Measurements from ENCODE around the gene CD2BP2. TPM values are rescaled to one million over a fixed set of nuclear protein-coding genes. Genes with fewer than 3 reads are reported as not detected.
"Not testable (repeated sequence)": the region's sequence is repeated elsewhere in the genome, so short reads cannot be mapped to it uniquely, and the experiment has no call there.

Gene CD2BP2
- total RNA-seq, 1 donor from 2014 or later, result 77.2 TPM

DNA sequence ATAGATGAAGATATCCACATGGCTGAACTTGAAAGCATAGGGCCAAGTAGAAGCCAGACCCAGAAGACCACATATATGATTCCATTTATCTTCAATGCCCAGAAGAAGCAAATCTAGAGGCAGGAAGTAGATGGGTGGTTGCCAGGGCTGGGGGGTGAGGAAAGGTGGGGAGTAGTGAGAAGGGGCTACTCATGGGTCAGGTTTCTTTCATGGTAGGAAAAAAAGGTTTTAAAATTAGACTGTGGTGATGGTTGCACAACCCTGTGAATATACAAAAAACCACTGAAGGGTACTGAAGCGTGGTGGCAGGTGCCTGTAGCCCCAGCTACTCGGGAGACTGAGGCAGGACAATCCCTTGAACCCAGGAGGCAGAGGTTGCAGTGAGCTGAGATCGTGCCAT, 5.4 kb downstream of the CD2BP2 start:
- DNase-seq (ENCODE audit: low spot score), result no peak
- H3K36me3 Mint-ChIP-seq (ENCODE audit: low read depth, unreplicated experiment), result peaks cover 22% of the 10 kb centered on the region
- H3K27ac Mint-ChIP-seq (ENCODE audit: unreplicated experiment), result no peak overlapping the region
- TF ChIP-seq, protein P1, sequence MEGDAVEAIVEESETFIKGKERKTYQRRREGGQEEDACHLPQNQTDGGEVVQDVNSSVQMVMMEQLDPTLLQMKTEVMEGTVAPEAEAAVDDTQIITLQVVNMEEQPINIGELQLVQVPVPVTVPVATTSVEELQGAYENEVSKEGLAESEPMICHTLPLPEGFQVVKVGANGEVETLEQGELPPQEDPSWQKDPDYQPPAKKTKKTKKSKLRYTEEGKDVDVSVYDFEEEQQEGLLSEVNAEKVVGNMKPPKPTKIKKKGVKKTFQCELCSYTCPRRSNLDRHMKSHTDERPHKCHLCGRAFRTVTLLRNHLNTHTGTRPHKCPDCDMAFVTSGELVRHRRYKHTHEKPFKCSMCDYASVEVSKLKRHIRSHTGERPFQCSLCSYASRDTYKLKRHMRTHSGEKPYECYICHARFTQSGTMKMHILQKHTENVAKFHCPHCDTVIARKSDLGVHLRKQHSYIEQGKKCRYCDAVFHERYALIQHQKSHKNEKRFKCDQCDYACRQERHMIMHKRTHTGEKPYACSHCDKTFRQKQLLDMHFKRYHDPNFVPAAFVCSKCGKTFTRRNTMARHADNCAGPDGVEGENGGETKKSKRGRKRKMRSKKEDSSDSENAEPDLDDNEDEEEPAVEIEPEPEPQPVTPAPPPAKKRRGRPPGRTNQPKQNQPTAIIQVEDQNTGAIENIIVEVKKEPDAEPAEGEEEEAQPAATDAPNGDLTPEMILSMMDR (IDR thresholded peaks at IDR 0.05; ENCODE audit: unreplicated experiment), result no peak
- peak overlapping the region; percentile 47 for H3K4me3 Mint-ChIP-seq (ENCODE audit: unreplicated experiment)
- H3K4me1 Mint-ChIP-seq (ENCODE audit: unreplicated experiment), result peaks cover 10% of the 10 kb centered on the region
- no peaks in the 10 kb centered on the region for H3K9me3 Mint-ChIP-seq (ENCODE audit: unreplicated experiment)
- H3K27me3 Mint-ChIP-seq (ENCODE audit: unreplicated experiment), result peaks cover 19% of the 10 kb centered on the region

DNA sequence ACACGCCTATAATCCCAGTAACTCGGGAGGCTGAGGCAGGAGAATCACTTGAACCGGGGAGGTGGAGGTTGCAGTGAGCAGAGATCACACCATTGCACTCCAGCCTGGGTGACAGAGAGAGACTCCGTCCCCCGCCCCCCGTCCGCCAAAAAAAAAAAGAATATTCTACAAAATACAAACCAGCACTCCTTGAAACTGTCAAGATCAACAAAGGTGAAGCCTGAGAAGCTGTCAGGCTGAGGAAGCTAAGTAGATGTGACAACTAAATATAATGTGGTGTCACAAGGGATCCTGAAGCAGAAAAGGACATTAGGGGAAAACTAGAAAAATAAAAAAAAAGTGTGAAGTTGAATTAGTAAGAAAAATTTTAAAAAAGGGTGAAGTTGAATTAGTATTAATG, 6.2 kb downstream of the CD2BP2 start:
- Mint-ChIP-seq H3K4me1 (ENCODE audit: unreplicated experiment) (peaks cover 2% of the 10 kb centered on the region), H3K9me3 (ENCODE audit: unreplicated experiment) (no peaks in the 10 kb centered on the region), H3K27ac (ENCODE audit: unreplicated experiment) (no peak overlapping the region), H3K36me3 (ENCODE audit: low read depth, unreplicated experiment) (peaks cover 17% of the 10 kb centered on the region), H3K27me3 (ENCODE audit: unreplicated experiment) (peaks cover 14% of the 10 kb centered on the region), H3K4me3 (ENCODE audit: unreplicated experiment) (no peak overlapping the region)
- TF ChIP-seq, protein P1 (IDR thresholded peaks at IDR 0.05; ENCODE audit: unreplicated experiment), result no peak
- no peak for DNase-seq (ENCODE audit: low spot score)

DNA sequence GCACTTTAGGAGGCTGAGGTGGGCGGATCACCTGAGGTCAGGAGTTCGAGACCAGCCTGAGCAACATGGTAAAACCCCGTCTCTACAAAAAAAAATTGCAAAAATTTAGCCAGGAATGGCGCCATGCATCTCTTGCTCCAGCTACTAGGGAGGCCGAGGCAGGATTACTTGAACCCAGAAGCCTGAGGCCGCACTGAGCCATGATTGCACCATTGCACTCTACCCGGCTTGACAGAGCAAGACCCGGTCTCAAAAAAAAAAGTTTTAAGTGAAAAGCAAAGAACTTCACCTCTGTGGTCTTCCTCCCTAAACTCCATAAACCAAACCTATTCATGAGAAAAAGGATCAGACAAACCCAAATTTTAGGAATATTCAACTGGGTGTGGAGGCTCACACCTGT, 7.0 kb downstream of the CD2BP2 start:
- Mint-ChIP-seq H3K27me3 (ENCODE audit: unreplicated experiment) (peaks cover 11% of the 10 kb centered on the region), H3K27ac (ENCODE audit: unreplicated experiment) (no peak overlapping the region)

DNA sequence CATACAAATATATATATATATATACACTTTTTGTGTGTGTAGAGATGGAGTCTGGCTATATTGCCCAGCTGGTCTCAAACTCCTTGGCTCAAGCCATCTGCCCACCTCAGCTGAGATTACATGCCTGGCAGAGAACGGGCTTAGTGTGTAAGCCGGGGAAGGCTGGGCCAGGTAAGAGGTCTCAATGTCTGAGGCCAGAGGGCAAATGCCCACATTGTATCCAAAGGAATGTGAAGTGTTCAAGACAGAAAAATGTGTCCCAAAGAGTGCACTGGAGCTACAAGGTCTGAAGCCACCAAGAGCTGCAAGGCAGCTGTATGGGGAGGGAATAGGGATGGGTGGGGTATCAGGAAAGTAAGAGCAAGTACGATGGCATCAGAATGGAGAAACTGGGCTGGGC, 8.8 kb downstream of the CD2BP2 start:
- Mint-ChIP-seq H3K4me1 (ENCODE audit: unreplicated experiment) (no peaks in the 10 kb centered on the region), H3K27ac (ENCODE audit: unreplicated experiment) (no peak overlapping the region), H3K36me3 (ENCODE audit: low read depth, unreplicated experiment) (peaks cover 12% of the 10 kb centered on the region), H3K9me3 (ENCODE audit: unreplicated experiment) (no peaks in the 10 kb centered on the region), H3K4me3 (ENCODE audit: unreplicated experiment) (no peak overlapping the region), H3K27me3 (ENCODE audit: unreplicated experiment) (peaks cover 2% of the 10 kb centered on the region)
- no peak for DNase-seq (ENCODE audit: low spot score)
- TF ChIP-seq, protein P1 (IDR thresholded peaks at IDR 0.05; ENCODE audit: unreplicated experiment), result no peak

More for the DNA sequence above, 7.0 kb downstream of the CD2BP2 start:
- H3K9me3 Mint-ChIP-seq (ENCODE audit: unreplicated experiment), result no peaks in the 10 kb centered on the region
- TF ChIP-seq, protein P1 (IDR thresholded peaks at IDR 0.05; ENCODE audit: unreplicated experiment), result no peak
- peaks cover 17% of the 10 kb centered on the region for H3K36me3 Mint-ChIP-seq (ENCODE audit: low read depth, unreplicated experiment)
- no peak overlapping the region for H3K4me3 Mint-ChIP-seq (ENCODE audit: unreplicated experiment)
- no peaks in the 10 kb centered on the region for H3K4me1 Mint-ChIP-seq (ENCODE audit: unreplicated experiment)
- DNase-seq (ENCODE audit: low spot score), result no peak

DNA sequence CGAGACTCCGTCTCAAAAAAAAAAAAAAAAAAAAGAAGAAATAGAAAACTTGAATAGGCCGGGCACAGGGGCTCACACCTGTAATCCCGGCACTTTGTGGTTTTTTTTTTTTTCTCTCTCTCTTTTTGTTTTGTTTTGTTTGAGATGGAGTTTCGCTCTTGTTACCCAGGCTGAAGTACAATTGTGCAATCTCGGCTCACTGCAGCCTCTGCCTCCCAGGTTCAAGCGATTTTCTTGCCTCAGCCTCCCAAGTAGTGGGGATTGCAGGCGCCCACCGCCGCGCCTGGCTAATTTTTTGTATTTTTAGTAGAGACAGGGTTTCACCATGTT, 11.7 kb downstream of the CD2BP2 start:
- H3K27ac Mint-ChIP-seq (ENCODE audit: unreplicated experiment); H3K27me3 Mint-ChIP-seq (ENCODE audit: unreplicated experiment); H3K4me1 Mint-ChIP-seq (ENCODE audit: unreplicated experiment); H3K4me3 Mint-ChIP-seq (ENCODE audit: unreplicated experiment); H3K36me3 Mint-ChIP-seq (ENCODE audit: low read depth, unreplicated experiment); DNase-seq (ENCODE audit: low spot score); H3K9me3 Mint-ChIP-seq (ENCODE audit: unreplicated experiment): not testable (repeated sequence)
